ENCODE data around the gene LMF1.

- TF ChIP-seq, protein P1, sequence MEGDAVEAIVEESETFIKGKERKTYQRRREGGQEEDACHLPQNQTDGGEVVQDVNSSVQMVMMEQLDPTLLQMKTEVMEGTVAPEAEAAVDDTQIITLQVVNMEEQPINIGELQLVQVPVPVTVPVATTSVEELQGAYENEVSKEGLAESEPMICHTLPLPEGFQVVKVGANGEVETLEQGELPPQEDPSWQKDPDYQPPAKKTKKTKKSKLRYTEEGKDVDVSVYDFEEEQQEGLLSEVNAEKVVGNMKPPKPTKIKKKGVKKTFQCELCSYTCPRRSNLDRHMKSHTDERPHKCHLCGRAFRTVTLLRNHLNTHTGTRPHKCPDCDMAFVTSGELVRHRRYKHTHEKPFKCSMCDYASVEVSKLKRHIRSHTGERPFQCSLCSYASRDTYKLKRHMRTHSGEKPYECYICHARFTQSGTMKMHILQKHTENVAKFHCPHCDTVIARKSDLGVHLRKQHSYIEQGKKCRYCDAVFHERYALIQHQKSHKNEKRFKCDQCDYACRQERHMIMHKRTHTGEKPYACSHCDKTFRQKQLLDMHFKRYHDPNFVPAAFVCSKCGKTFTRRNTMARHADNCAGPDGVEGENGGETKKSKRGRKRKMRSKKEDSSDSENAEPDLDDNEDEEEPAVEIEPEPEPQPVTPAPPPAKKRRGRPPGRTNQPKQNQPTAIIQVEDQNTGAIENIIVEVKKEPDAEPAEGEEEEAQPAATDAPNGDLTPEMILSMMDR (conservative IDR thresholded peaks at IDR 0.05; ENCODE audit: low read length) = no peak
- no peak for TF ChIP-seq EZH2phosphoT487 (IDR thresholded peaks at IDR 0.05; ENCODE audit: borderline replicate concordance, low read depth, low read length)
Observed at GRCh38 chr16:874366-875181, 96.2 kb downstream of the LMF1 start.

Data from OCI-LY7 (cell line).